SK-N-SH (cell line): ENCODE results near the gene PRKCQ. TPM values are rescaled to one million over a fixed set of nuclear protein-coding genes. Genes with fewer than 3 reads are reported as not detected.

ENCODE experiments used
- CTCF ChIA-PET: fragments of 300-600, 350-600 bp; formaldehyde crosslinking; extraction: SDS; loops from one replicate; lab custom pipeline; 2021; lab: Yijun Ruan, JAX
- POLR2A ChIA-PET: fragments of 350-600 bp; sonication (Branson Sonifier 250); formaldehyde crosslinking; extraction: SDS; loops from one replicate; lab custom pipeline; 2020; ENCODE audit warnings: antibody characterized with exemption, inconsistent platforms; lab: Yijun Ruan, JAX
- DNase-seq: peaks from one replicate; pipeline ENCODE4 v3.0.0; 2012
- H2AFZ ChIP-seq: fragments of 200-600 bp; sonication (generic); 2 replicates; pipeline ENCODE4 v1.8.1; 2016; ENCODE audit warnings: antibody characterized with exemption, mild to moderate bottlenecking, low read depth
- H3F3A ChIP-seq: fragments of 200-600 bp; sonication (generic); replicated peaks from 2 replicates; pipeline ENCODE3; 2016; ENCODE audit warnings: antibody characterized with exemption, mild to moderate bottlenecking; ENCODE audit not compliant: insufficient read depth
- H3K27ac ChIP-seq, 2 experiments: fragments of 200-500 bp in 1 of 2; fragments of 200-600 bp in 1 of 2; sonication (Bioruptor generic) in 1 of 2; sonication (generic), shearing (Covaris generic) in 1 of 2; 2 replicates each; pipeline versions ENCODE4 v1.5.1 to v1.6.1; 2014 to 2016; ENCODE audit warnings: low read depth in 2 of 2, inconsistent platforms in 1 of 2, low read length in 1 of 2, mild to moderate bottlenecking in 1 of 2, mixed read lengths in 1 of 2
- H3K27me3 ChIP-seq: fragments of 200-600 bp; sonication (generic), shearing (Covaris generic); 2 replicates; pipeline ENCODE4 v1.6.1; 2016; ENCODE audit warnings: mixed run types; ENCODE audit not compliant: insufficient read depth
- H3K36me3 ChIP-seq, 2 experiments: fragments of 200-500 bp in 1 of 2; fragments of 200-600 bp in 1 of 2; sonication (Bioruptor generic) in 1 of 2; sonication (generic) in 1 of 2; replicated peaks in 1 of 2; 2 replicates each; pipeline versions ENCODE3 to v1.5.1; 2014 to 2016; ENCODE audit warnings: low read length in 1 of 2, mild to moderate bottlenecking in 1 of 2; ENCODE audit not compliant: insufficient read depth in 2 of 2, control insufficient read depth in 1 of 2
- H3K4me1 ChIP-seq, 2 experiments: fragments of 200-500 bp in 1 of 2; fragments of 200-600 bp in 1 of 2; sonication (Bioruptor generic) in 1 of 2; sonication (generic), shearing (Covaris generic) in 1 of 2; 2 replicates each; pipeline versions ENCODE4 v1.5.1 to v1.6.1; 2014 to 2016; ENCODE audit warnings: low read depth in 1 of 2, low read length in 1 of 2, mixed run types in 1 of 2; ENCODE audit not compliant: insufficient read depth in 2 of 2, control insufficient read depth in 1 of 2
- H3K4me2 ChIP-seq: fragments of 200-600 bp; sonication (generic), shearing (Covaris generic); 2 replicates; pipeline ENCODE4 v1.6.1; 2017; ENCODE audit warnings: mixed run types
- H3K4me3 ChIP-seq, 2 experiments: fragments of 200-500 bp in 1 of 2; fragments of 200-600 bp in 1 of 2; sonication (Bioruptor generic) in 1 of 2; sonication (generic), shearing (Covaris generic) in 1 of 2; 2 replicates each; pipeline versions ENCODE4 v1.5.1 to v1.8.1; 2014 to 2016; ENCODE audit warnings: low read depth in 2 of 2, inconsistent platforms in 1 of 2, low read length in 1 of 2, mild to moderate bottlenecking in 1 of 2, mixed read lengths in 1 of 2, moderate library complexity in 1 of 2
- H3K79me2 ChIP-seq: fragments of 200-600 bp; sonication (generic); 2 replicates; pipeline ENCODE4 v1.8.1; 2017; ENCODE audit warnings: mild to moderate bottlenecking; ENCODE audit not compliant: insufficient read depth
- H3K9ac ChIP-seq: fragments of 200-600 bp; sonication (generic); 2 replicates; pipeline ENCODE4 v1.6.1; 2017; ENCODE audit warnings: mixed run types
- H3K9me2 ChIP-seq: fragments of 200-600 bp; sonication (generic); 2 replicates; pipeline ENCODE4 v1.6.1; 2017; ENCODE audit warnings: mixed run types
- H3K9me3 ChIP-seq: fragments of 200-600 bp; sonication (generic); 2 replicates; pipeline ENCODE4 v1.6.1; 2017; ENCODE audit warnings: mixed run types, mild to moderate bottlenecking, moderate library complexity
- H4K20me1 ChIP-seq: fragments of 200-600 bp; sonication (generic); 2 replicates; pipeline ENCODE4 v1.6.1; 2017; ENCODE audit warnings: mild to moderate bottlenecking, mixed run types; ENCODE audit not compliant: insufficient read depth
- CHD2 ChIP-seq: fragments of 150-350 bp; IDR thresholded peaks from 2 replicates; pipeline ENCODE4 v1.6.1; 2018; ENCODE audit warnings: low read length; ENCODE audit not compliant: partially characterized antibody
- EP300 ChIP-seq, 2 experiments: IDR thresholded peaks; 2 replicates each; pipeline versions ENCODE4 v1.4.0 to v1.6.1; 2012; ENCODE audit warnings: borderline replicate concordance in 1 of 2, low read depth in 1 of 2, low read length in 1 of 2
- GABPA ChIP-seq: IDR thresholded peaks from 2 replicates; pipeline ENCODE4 v1.4.0; 2012; ENCODE audit warnings: low read depth, mild to moderate bottlenecking
- MEF2A ChIP-seq: IDR thresholded peaks from 2 replicates; pipeline ENCODE4 v1.4.0; 2012; ENCODE audit warnings: low read depth, borderline replicate concordance
- MXI1 ChIP-seq: IDR thresholded peaks from 2 replicates; pipeline ENCODE4 v1.6.1; 2012; ENCODE audit warnings: mild to moderate bottlenecking, low read depth, low read length, improper control_type of control experiment
- SMC3 ChIP-seq: IDR thresholded peaks from 2 replicates; pipeline ENCODE4 v1.6.1; 2012; ENCODE audit warnings: low read depth, low read length, improper control_type of control experiment
- YY1 ChIP-seq: IDR thresholded peaks from 2 replicates; pipeline ENCODE4 v1.4.0; 2012; ENCODE audit warnings: low read depth, mild to moderate bottlenecking
- WGBS: methylation state at CpG from one replicate; pipeline ENCODE4 v1.1.6; 2017; ENCODE audit warnings: low lambda C conversion rate; 5-methylcytosine and 5-hydroxymethylcytosine counted together
- polyA plus RNA-seq, 3 experiments: library from polyadenylated mRNA; depleted of rRNA; stranded (reverse); fragments of >200 nt; gene quantifications; 2 replicates each; pipeline ENCODE4 v1.2.3, GENCODE V29; 2012
- TF ChIP-seq, protein P1 (sequence below): IDR thresholded peaks from 2 replicates; pipeline ENCODE4 v1.4.0; 2012; ENCODE audit warnings: low read depth, borderline replicate concordance
- TF ChIP-seq, protein P2 (sequence below): fragments of 150-350 bp; IDR thresholded peaks from 2 replicates; pipeline ENCODE4 v1.6.1; 2016; ENCODE audit warnings: mild to moderate bottlenecking, low read depth, low read length
- TF ChIP-seq, protein P3 (sequence below): IDR thresholded peaks from 2 replicates; pipeline ENCODE4 v1.6.1; 2012; ENCODE audit warnings: mild to moderate bottlenecking, low read depth, low read length, moderate library complexity
- TF ChIP-seq, protein P4 (sequence below): fragments of 150-350 bp; IDR thresholded peaks from 2 replicates; pipeline ENCODE4 v1.6.1; 2017; ENCODE audit warnings: antibody characterized with exemption, low read length, low read depth, borderline replicate concordance

PRKCQ gene
- polyA plus RNA-seq, 1 of the 3 experiments (the other 2 are of a cell fraction) = 0.18 TPM

DNA sequence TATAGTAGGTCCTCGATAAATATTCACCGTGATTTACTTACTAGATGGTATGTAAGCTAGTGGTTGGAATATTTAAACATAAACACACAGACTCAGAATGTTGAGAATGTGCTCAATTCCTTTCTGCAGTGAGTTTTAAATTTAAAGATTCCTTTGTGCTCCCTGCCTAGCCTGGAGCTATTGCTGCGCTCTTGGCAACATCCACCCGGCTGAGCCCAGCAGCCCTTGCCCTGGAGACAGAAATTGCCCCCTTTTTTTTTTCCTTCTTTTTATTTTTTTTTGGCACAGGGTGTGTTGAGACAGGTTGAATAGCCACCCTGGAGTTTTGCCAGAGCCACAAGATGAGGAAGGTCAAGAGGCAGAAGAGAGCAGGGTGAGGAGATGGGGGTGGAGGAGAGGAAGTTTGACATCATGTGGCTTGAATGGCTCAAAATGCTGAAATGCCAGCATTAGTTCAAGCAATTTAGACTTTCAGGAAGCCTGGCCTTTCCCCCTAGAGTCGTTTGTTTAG is 180.8 kb downstream of the PRKCQ start:
- Histone ChIP-seq H4K20me1 (no peaks in the 10 kb centered on the region), H3F3A (peaks cover 8% of the 10 kb centered on the region), H3K4me1 (peaks cover 0 to 5% of the 10 kb centered on the region in 2 experiments; a peak in 1 of 4 replicates), H3K27me3 (no peaks in the 10 kb centered on the region), H2AFZ (no peak overlapping the region), H3K79me2 (no peaks in the 10 kb centered on the region), H3K9me3 (no peaks in the 10 kb centered on the region), H3K36me3 (no peaks in the 10 kb centered on the region), H3K4me2 (no peak overlapping the region), H3K27ac (no peak overlapping the region), H3K9ac (no peak overlapping the region), H3K9me2 (no peaks in the 10 kb centered on the region), H3K4me3 (no peak overlapping the region)
- 61% methylated on average over 5 of the region's 5 CpGs for WGBS
- ChIA-PET CTCF (interaction anchor here (0.8 to 4.5 kb wide), 6 partner anchors 18 to 385 kb away, joined by 3 to 159 read pairs (median 6); partner anchors contain the start of gene PFKFB3), POLR2A (no interaction called here)
- no peak for TF ChIP-seq YY1
- no peak for TF ChIP-seq MEF2A
- TF ChIP-seq, protein P1, sequence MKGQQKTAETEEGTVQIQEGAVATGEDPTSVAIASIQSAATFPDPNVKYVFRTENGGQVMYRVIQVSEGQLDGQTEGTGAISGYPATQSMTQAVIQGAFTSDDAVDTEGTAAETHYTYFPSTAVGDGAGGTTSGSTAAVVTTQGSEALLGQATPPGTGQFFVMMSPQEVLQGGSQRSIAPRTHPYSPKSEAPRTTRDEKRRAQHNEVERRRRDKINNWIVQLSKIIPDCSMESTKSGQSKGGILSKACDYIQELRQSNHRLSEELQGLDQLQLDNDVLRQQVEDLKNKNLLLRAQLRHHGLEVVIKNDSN = no peak
- TF ChIP-seq, protein P2, sequence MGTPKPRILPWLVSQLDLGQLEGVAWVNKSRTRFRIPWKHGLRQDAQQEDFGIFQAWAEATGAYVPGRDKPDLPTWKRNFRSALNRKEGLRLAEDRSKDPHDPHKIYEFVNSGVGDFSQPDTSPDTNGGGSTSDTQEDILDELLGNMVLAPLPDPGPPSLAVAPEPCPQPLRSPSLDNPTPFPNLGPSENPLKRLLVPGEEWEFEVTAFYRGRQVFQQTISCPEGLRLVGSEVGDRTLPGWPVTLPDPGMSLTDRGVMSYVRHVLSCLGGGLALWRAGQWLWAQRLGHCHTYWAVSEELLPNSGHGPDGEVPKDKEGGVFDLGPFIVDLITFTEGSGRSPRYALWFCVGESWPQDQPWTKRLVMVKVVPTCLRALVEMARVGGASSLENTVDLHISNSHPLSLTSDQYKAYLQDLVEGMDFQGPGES = no peak
- TF ChIP-seq, protein P3, sequence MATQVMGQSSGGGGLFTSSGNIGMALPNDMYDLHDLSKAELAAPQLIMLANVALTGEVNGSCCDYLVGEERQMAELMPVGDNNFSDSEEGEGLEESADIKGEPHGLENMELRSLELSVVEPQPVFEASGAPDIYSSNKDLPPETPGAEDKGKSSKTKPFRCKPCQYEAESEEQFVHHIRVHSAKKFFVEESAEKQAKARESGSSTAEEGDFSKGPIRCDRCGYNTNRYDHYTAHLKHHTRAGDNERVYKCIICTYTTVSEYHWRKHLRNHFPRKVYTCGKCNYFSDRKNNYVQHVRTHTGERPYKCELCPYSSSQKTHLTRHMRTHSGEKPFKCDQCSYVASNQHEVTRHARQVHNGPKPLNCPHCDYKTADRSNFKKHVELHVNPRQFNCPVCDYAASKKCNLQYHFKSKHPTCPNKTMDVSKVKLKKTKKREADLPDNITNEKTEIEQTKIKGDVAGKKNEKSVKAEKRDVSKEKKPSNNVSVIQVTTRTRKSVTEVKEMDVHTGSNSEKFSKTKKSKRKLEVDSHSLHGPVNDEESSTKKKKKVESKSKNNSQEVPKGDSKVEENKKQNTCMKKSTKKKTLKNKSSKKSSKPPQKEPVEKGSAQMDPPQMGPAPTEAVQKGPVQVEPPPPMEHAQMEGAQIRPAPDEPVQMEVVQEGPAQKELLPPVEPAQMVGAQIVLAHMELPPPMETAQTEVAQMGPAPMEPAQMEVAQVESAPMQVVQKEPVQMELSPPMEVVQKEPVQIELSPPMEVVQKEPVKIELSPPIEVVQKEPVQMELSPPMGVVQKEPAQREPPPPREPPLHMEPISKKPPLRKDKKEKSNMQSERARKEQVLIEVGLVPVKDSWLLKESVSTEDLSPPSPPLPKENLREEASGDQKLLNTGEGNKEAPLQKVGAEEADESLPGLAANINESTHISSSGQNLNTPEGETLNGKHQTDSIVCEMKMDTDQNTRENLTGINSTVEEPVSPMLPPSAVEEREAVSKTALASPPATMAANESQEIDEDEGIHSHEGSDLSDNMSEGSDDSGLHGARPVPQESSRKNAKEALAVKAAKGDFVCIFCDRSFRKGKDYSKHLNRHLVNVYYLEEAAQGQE = no peak
- TF ChIP-seq MXI1 = no peak
- TF ChIP-seq, protein P4, sequence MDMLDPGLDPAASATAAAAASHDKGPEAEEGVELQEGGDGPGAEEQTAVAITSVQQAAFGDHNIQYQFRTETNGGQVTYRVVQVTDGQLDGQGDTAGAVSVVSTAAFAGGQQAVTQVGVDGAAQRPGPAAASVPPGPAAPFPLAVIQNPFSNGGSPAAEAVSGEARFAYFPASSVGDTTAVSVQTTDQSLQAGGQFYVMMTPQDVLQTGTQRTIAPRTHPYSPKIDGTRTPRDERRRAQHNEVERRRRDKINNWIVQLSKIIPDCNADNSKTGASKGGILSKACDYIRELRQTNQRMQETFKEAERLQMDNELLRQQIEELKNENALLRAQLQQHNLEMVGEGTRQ = no peak
- TF ChIP-seq SMC3 = no peak
- TF ChIP-seq GABPA = no peak
- TF ChIP-seq CHD2 = no peak
- TF ChIP-seq EP300 (IDR thresholded peaks at IDR 0.05; ENCODE audit: borderline replicate concordance in 1 of 2, low read depth in 1 of 2, low read length in 1 of 2) = no peak
- no peak for DNase-seq
